CD4-positive, alpha-beta T cell treated with Interferon gamma for 1 hour (primary cell): ENCODE measurements around the gene ANGPTL2.
A peak's percentile ranks its signal among the peaks of the same experiment; 100 is the strongest.

ENCODE experiments used
- DNase-seq: peaks from one replicate; pipeline ENCODE4 v3.0.0-alpha.2; 2020

The ANGPTL2 gene

GRCh38 chr9:127074561-127075548 lies 47.6 kb downstream of the ANGPTL2 start:
- no peak for DNase-seq

DNA sequence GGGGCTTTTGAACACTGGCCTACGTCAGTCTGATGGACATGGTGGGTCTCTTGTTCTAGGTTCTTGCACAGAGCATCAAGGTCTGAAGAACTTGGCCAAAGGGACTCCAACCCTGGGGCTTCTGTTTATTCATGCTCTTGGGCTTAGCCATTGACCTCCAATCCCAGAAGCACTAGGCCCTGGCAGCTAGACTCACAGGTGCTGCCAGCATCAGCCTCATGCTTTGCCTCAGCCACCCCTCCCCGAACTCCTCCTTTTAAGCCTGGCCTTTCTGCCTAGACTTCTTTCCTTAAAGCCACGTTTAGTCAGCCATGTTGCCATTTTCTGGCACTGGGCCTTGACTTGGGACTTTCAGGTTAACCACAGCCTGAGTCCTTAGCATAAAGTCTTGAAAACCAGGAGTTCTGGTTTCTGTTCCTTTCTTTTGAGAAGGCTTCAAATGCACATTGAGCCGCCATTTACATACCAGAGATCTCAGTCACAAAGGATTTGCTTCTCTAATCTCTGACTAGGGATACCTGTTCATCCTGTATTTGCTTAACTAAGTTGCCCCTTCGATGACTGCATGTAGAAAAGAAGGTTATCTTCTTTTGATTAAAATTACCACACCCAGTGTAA lies 54.7 kb downstream of the ANGPTL2 start:
- no peak for DNase-seq

GRCh38 chr9:127066851-127067136 lies 55.6 kb downstream of the ANGPTL2 start:
- DNase-seq = no peak

DNA sequence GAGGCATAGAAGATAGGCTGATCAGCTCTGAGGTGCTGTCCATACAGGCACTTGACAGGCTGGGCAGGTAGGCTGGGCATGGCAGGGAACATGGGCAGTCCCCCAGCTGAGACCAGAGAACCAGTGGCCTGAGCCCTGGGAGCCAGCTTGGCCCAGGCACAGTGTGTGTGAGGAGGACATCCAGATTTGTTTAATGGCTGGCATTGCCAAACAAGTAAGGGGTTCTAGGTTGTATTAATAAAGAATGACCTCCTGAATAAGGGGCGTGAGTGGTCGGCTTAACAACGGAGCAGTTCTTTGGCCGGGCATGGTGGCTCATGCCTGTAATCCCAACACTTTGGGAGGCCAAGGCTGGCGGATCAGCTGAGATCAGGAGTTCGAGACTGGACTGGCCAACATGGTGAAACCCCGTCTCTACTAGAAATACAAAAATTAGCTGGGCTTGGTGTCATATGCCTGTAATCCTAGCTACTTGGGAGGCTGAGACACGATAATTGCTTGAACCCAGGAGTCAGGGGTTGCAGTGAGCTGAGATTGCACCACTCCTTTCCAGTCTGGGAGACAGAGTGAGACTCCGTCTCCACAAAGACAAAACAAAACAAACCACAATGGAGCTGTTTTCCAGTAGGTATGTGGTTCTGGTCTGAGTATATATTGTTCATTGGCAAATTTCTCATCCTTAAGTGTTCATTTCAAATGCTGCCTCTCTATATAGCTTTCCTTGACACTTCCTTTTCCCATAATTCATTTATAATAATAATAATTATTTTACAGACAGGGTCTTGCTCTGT lies 56.2 kb downstream of the ANGPTL2 start:
- DNase-seq = no peak

- no peak for DNase-seq
Observed at GRCh38 chr9:127065592-127065991, 56.8 kb downstream of the ANGPTL2 start.

GRCh38 chr9:127064335-127064734 lies 58.1 kb downstream of the ANGPTL2 start:
- DNase-seq = no peak

GRCh38 chr9:127061411-127061810 lies 61.0 kb downstream of the ANGPTL2 start:
- DNase-seq = no peak

DNA sequence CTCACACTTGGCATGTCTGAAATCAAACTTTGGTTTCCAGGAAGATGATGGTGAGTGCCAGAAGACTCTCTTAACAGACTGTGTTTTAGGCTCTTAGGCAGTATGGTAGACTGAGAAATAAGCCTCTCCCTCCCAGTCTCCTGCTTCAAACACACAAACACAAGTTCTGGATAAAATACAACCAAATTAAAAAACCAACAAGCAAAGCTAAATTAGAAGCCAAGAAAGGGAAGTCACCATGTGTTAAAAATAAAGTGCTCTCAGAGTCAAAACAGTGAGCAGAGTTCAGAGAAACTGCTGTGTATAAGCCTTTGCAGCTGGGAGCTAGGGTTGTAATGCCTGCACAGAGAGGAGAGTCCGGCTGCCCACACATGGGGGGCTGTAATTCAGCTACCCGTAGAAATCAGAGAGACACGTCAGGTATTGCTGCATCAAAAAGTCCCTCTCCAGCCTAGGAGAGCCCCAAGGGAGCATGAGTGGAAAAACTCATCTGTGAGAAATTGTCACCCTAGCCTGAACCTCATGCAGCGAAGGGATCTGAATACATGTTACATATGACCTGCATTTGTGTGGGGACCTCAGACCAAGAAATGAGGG lies 62.6 kb downstream of the ANGPTL2 start:
- no peak for DNase-seq

DNA sequence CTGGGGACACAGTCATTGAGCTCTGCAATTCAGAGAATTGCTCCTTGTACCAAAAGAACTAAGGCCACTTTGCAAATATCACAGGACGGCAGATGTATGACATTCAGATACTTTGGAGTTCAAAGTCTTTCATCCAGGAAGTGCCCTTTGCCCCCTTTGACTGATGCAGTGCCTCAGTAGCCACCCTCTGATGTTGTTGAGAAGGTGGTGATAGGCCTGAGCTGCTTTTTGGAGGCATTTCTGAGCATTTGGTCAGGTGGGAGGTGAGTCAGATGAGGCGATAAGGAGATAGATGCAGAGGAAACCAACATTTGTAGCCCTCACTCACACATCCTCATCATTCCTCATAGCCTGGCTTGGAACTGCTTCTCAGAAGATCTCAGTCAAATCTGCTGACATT lies 63.4 kb downstream of the ANGPTL2 start:
- DNase-seq = no peak

DNA sequence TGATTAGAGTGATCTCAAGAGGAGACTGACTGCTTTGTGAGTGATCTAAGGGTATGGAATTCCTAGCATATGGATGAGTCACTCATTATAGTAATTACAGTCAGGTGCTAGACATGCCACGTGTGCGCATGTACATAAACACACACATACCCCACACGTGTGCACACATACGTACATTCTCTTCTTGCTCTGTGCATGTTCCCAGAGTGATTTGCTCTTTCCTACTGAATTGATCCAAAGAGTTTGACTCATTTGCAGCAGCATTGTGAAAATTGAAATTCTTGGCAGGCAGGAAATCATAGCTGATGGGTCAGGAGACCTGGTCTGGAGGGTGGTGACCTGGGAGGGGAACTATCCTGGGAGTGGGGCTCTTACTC lies 63.8 kb downstream of the ANGPTL2 start:
- no peak for DNase-seq

DNA sequence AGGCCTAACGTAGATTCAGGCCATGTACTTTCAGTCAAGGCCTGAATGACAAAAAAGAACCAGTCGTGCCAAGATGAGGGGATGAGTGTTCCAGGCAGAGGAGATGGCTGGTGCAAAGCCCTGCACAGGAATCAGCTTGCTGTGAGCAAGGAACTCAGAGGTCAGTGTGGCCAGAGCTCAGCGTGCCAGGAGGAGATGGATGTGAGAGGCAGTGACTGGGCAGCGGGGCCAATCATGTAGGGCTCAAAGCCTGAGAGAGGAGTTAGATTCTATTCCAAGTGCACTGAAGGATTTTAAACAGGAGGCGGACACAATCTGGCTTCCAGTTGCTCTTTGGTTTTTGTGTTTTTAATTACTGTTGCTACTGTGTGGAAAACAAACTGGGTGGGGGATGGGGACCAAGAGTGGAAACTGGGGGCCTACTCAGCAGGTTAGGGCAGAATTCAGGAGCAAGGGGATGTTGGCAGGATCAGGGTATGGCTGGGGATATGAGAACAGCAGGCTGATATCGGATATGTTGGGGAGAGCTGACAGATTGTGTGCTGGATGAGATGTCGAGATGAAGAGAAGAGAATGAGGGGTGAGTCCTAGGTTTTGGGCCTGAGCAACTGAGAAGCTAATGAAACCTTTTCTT lies 64.3 kb downstream of the ANGPTL2 start:
- DNase-seq = no peak

DNA sequence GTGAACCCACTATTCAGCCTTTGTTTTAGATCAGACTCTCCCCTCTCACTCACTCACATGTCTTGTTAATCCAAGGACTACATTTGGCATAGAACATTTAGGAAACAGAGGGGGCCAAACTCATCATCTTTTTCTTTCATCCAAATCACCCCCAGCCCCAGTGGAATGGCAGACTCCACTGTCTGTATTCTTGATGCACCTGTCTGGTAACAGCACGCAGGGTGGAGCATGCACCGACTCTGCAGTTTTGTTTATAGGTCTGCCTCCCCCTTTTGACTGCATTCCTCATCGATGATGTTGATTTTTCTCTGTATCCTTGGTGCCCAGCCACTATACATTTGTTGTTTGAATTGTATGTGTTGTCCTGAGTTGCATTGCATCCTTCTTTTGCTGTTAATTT lies 66.0 kb downstream of the ANGPTL2 start:
- DNase-seq = no peak

DNA sequence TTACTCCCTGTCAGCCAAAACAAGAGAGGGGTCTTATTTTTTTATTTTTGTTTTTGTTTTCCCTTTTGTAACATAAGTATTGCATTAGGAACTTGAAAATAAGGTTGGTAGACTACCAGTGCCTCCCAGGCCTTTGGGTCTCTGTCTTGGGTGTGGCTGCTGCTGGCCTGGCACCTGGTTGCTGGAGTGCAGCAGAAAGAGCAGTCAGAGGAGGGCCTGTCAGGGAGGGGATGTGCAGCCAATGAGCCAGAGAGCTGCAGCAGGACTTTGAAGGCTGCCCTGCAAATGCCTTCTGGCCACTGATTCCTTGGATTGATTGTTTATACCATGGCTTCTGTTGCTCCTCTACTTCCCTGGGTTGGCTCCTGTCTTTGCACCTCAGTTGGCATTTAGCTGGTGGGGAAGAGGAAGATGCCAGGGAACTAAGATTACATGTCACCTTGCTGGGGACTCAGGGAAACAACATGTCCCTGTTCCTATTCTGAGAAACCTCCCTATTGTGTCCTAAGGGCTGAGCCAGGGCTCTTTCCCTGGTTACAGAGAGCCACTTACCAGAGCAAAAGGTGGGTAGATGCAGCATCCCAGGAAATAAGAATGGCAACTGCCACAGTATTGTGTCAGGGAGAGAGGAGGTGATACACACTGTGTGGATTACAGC lies 66.6 kb downstream of the ANGPTL2 start:
- DNase-seq = no peak

- DNase-seq = no peak
Observed at GRCh38 chr9:127053960-127054359, 68.5 kb downstream of the ANGPTL2 start.

- DNase-seq = no peak
Observed at GRCh38 chr9:127053057-127053821, 69.2 kb downstream of the ANGPTL2 start.

- no peak for DNase-seq
Observed at GRCh38 chr9:127051881-127052595, 70.4 kb downstream of the ANGPTL2 start.

DNA sequence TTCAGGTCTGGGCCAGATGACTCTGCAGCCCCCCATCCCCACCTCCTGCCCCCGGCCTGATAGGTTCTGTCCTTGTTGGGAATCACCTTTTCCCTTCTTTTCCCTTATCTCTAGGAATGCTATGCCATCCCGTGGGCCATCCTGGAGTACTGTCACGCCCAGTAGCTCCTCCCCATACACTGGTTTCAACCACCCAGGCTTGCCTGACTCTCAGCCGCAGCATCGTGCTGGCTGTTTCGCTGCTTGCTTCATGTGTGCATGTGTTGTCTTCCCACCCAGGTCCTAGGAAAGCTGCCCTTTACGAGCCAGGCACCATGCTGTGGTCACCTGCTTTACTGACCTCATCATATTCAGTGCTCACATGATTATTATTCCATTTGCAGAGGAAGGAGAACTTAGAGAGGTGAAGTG lies 71.8 kb downstream of the ANGPTL2 start:
- no peak for DNase-seq

- no peak for DNase-seq
Observed at GRCh38 chr9:127050152-127050551, 72.3 kb downstream of the ANGPTL2 start.

GRCh38 chr9:127049581-127049980 lies 72.9 kb downstream of the ANGPTL2 start:
- no peak for DNase-seq

DNA sequence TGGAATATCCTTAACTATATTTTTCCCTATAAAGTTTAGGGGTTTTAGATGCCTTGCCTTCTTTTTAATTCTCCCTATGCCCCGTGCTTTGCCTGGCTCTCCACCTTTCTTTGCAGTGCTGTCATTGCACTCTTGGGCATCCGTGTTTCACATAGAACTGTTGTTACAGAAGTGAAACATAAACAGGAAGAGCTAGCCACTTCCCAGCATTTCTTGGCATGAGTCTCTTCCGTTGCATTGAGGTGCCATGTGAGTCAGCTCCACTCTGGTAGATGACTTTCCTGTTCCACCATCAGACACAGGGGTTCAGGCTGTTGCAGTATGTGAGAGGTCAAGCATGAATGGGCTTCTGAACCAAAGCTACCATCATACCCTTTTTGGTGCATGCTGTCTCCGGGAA lies 73.4 kb downstream of the ANGPTL2 start:
- DNase-seq = peak; percentile 18

- no peak for DNase-seq
Observed at GRCh38 chr9:127047971-127048370, 74.5 kb downstream of the ANGPTL2 start.
